Vagina (tissue), 2 donors: Measurements from ENCODE around the gene BGN. TPM values are rescaled to one million over a fixed set of nuclear protein-coding genes. Genes with fewer than 3 reads are reported as not detected.

ENCODE experiments used
- DNase-seq, 2 donors: peaks; one replicate each; pipeline ENCODE4 v3.0.0-alpha.2; 2017; ENCODE audit errors: extremely low spot score in 2 of 2
- H3K27ac ChIP-seq: fragments of 200-600 bp; sonication (generic); one replicate; pipeline ENCODE4 v1.5.1; 2019
- H3K27me3 ChIP-seq: fragments of 200-600 bp; sonication (generic); one replicate; pipeline ENCODE4 v1.5.1; 2019
- H3K36me3 ChIP-seq, 2 donors: fragments of 200-600 bp; sonication (generic); one replicate each; pipeline ENCODE4 v1.5.1; 2017 to 2019
- H3K4me1 ChIP-seq: fragments of 200-600 bp; sonication (generic); one replicate; pipeline ENCODE4 v1.5.1; 2019
- H3K4me3 ChIP-seq, 2 donors: fragments of 200-600 bp; sonication (generic); 1 replicate in 1 of 2; 2 replicates in 1 of 2; pipeline ENCODE4 v1.5.1; 2016 to 2019
- H3K9me3 ChIP-seq: fragments of 200-600 bp; sonication (generic); one replicate; pipeline ENCODE4 v1.5.1; 2019
- POLR2A ChIP-seq, 2 donors: fragments of 450-650 bp; IDR thresholded peaks; one replicate each; pipeline ENCODE4 v1.6.1; 2017; ENCODE audit warnings: antibody characterized with exemption in 2 of 2, mild to moderate bottlenecking in 2 of 2, moderate library complexity in 2 of 2
- POLR2AphosphoS5 ChIP-seq, 2 donors: sonication (generic); formaldehyde crosslinking; IDR thresholded peaks; one replicate each; pipeline ENCODE4 v1.9.0; 2017; ENCODE audit warnings: antibody characterized with exemption in 2 of 2, mild to moderate bottlenecking in 2 of 2, low read depth in 1 of 2; ENCODE audit not compliant: insufficient read depth in 1 of 2
- intact Hi-C: fragments of 100-400 bp; cut with DNase I; formaldehyde crosslinking; loops from one replicate; pipeline ENCODE4 v1.15.1; 2023
- total RNA-seq: library from RNA; depleted of rRNA; stranded (reverse); fragments of >200 nt; gene quantifications from one replicate; pipeline ENCODE4 v1.2.3, GENCODE V29; 2016
- TF ChIP-seq, protein P1 (sequence below), 3 experiments: fragments of 450-650 bp in 2 of 3; fragments of 200-600 bp in 1 of 3; sonication (generic) in 1 of 3; IDR thresholded peaks; one replicate each; pipeline ENCODE4 v1.5.1; 2017 to 2019; ENCODE audit warnings: antibody characterized with exemption in 3 of 3, mild to moderate bottlenecking in 2 of 3, moderate library complexity in 2 of 3

BGN gene
- total RNA-seq, 1 donor from 2014 or later: 106 TPM

- no peak for DNase-seq
- Histone ChIP-seq H3K27ac (no peak overlapping the region), H3K4me3 (no peak overlapping the region), H3K9me3 (no peaks in the 10 kb centered on the region), H3K36me3 (no peaks in the 10 kb centered on the region), H3K27me3 (no peaks in the 10 kb centered on the region), H3K4me1 (no peaks in the 10 kb centered on the region)
- TF ChIP-seq, protein P1, sequence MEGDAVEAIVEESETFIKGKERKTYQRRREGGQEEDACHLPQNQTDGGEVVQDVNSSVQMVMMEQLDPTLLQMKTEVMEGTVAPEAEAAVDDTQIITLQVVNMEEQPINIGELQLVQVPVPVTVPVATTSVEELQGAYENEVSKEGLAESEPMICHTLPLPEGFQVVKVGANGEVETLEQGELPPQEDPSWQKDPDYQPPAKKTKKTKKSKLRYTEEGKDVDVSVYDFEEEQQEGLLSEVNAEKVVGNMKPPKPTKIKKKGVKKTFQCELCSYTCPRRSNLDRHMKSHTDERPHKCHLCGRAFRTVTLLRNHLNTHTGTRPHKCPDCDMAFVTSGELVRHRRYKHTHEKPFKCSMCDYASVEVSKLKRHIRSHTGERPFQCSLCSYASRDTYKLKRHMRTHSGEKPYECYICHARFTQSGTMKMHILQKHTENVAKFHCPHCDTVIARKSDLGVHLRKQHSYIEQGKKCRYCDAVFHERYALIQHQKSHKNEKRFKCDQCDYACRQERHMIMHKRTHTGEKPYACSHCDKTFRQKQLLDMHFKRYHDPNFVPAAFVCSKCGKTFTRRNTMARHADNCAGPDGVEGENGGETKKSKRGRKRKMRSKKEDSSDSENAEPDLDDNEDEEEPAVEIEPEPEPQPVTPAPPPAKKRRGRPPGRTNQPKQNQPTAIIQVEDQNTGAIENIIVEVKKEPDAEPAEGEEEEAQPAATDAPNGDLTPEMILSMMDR (IDR thresholded peaks at IDR 0.05): no peak
- no peak for TF ChIP-seq POLR2AphosphoS5 (IDR thresholded peaks at IDR 0.05; ENCODE audit: insufficient read depth in 1 of 2, low read depth in 1 of 2)
- TF ChIP-seq POLR2A (IDR thresholded peaks at IDR 0.05): no peak
- intact Hi-C loops: no loop called here
Observed at GRCh38 chrX:153450114-153450948, 44.4 kb upstream of the BGN start.

- H3K4me3 ChIP-seq: no peak overlapping the region
- intact Hi-C loops: no loop called here
Observed at GRCh38 chrX:153450949-153451277, 43.9 kb upstream of the BGN start.

GRCh38 chrX:153454901-153455550 lies 39.8 kb upstream of the BGN start:
- no peak for DNase-seq
- intact Hi-C loops: no loop called here
- no peaks in the 10 kb centered on the region for H3K9me3 ChIP-seq
- no peaks in the 10 kb centered on the region for H3K36me3 ChIP-seq
- no peaks in the 10 kb centered on the region for H3K4me1 ChIP-seq
- H3K4me3 ChIP-seq: no peak overlapping the region
- TF ChIP-seq POLR2AphosphoS5 (IDR thresholded peaks at IDR 0.05; ENCODE audit: insufficient read depth in 1 of 2, low read depth in 1 of 2) (no peak), POLR2A (IDR thresholded peaks at IDR 0.05) (no peak)
- TF ChIP-seq, protein P1 (IDR thresholded peaks at IDR 0.05): no peak
- H3K27me3 ChIP-seq: no peaks in the 10 kb centered on the region
- H3K27ac ChIP-seq: no peak overlapping the region

More at GRCh38 chrX:153450949-153451277, 43.9 kb upstream of the BGN start:
- Histone ChIP-seq H3K4me1 (no peaks in the 10 kb centered on the region), H3K27ac (no peak overlapping the region), H3K27me3 (no peaks in the 10 kb centered on the region), H3K9me3 (no peaks in the 10 kb centered on the region), H3K36me3 (no peaks in the 10 kb centered on the region)
- DNase-seq: no peak
- TF ChIP-seq POLR2AphosphoS5 (IDR thresholded peaks at IDR 0.05; ENCODE audit: insufficient read depth in 1 of 2, low read depth in 1 of 2) (no peak), POLR2A (IDR thresholded peaks at IDR 0.05) (no peak)
- TF ChIP-seq, protein P1 (IDR thresholded peaks at IDR 0.05): no peak

DNA sequence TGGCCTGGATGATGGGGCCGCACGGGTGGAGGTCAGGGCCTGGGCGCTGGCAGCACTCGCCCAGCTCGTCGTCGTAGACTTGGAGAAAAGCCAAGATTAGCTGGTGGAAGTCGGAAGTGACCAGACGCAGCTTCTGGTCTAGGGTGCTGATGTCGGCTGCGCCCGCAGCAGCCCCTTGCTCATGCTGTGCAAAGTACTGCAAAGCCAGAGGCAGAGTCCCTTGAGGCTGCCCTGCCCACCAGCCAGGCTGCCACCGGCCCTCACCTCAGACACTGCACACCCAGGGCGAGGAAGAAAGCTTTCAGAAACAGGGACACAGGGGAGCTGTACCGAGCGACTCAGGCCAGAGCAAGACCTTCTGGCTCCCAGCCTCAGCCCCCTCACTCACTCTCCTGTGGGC lies 39.2 kb upstream of the BGN start:
- Histone ChIP-seq H3K36me3 (no peaks in the 10 kb centered on the region), H3K27me3 (no peaks in the 10 kb centered on the region), H3K9me3 (no peaks in the 10 kb centered on the region), H3K4me1 (no peaks in the 10 kb centered on the region), H3K4me3 (no peak overlapping the region), H3K27ac (no peak overlapping the region)
- intact Hi-C loops: no loop called here
- no peak for DNase-seq
- no peak for TF ChIP-seq POLR2AphosphoS5 (IDR thresholded peaks at IDR 0.05; ENCODE audit: insufficient read depth in 1 of 2, low read depth in 1 of 2)
- TF ChIP-seq, protein P1 (IDR thresholded peaks at IDR 0.05): no peak
- TF ChIP-seq POLR2A (IDR thresholded peaks at IDR 0.05): no peak

DNA sequence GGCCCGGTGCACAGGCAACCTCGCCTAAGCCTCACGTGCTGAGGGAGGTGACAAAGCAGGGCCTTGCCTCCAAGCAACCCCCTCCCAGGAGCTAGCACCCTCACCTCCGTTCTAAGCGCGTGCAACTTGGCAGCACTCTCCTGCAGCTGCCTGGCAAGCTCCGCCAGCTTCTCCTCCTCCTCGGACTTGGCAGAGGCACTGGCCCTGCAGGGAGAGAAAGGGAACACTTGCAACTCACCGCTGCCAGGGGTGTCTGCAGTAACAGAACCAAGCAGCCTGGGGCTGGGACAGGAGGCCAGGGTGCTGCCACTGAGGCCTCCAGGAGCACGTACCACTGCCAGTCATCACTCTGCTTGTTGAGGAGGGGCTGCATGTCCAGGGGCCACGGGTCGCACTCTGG lies 38.6 kb upstream of the BGN start:
- intact Hi-C loops: no loop called here
- TF ChIP-seq POLR2A (IDR thresholded peaks at IDR 0.05) (no peak), POLR2AphosphoS5 (IDR thresholded peaks at IDR 0.05; ENCODE audit: insufficient read depth in 1 of 2, low read depth in 1 of 2) (no peak)
- TF ChIP-seq, protein P1 (IDR thresholded peaks at IDR 0.05): no peak
- Histone ChIP-seq H3K4me3 (no peak overlapping the region), H3K27ac (no peak overlapping the region), H3K27me3 (no peaks in the 10 kb centered on the region), H3K36me3 (no peaks in the 10 kb centered on the region), H3K9me3 (no peaks in the 10 kb centered on the region), H3K4me1 (no peaks in the 10 kb centered on the region)
- no peak for DNase-seq
